Epidermal melanocyte (primary cell): Measurements from ENCODE around the gene GATAD2B.
"Not testable (repeated sequence)": the region's sequence is repeated elsewhere in the genome, so short reads cannot be mapped to it uniquely, and the experiment has no call there.

Experiments used
- DNase-seq: peaks from one replicate; pipeline ENCODE4 v3.0.0; 2011; ENCODE audit warnings: low spot score; ENCODE audit not compliant: insufficient read length

GATAD2B gene

DNA sequence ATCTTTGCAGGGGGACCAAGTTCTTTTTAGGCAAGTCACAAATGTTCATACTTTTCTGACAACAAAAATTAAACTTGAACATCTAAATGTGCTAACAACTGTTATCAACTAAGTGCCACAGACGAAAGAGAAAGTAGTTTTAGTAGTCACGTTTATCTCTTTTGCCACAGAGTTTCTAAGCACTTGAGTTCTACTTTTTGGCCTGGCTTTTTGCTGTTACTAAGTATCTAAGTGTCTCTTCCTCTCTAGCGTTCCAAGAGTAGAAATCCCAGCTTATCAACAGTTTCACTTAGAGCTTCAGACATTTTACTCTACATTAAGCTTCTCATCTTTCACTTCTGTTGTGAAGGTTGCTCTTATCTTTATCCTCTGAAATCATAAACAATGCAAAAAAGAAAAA is 34.2 kb downstream of the GATAD2B start:
- DNase-seq, result no peak

DNA sequence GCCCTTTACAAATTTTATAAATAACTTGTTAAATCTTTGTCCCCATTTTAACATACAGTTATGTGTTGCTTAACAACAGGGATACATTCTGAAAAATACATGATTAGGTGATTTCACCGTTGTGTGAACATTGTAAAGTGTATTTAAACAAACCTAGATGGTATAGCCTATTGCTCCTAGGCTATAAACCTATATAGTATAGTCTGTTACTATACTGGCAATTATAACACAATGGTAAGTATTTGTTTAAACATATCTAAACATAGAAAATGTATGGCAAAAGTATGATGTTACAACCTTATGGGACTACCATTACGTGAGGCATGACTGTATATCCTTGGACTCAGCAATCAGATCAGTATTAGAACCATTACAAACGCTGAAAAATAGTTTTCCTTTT is 36.6 kb downstream of the GATAD2B start:
- no peak for DNase-seq

GRCh38 chr1:153883223-153883622 is 39.5 kb downstream of the GATAD2B start:
- DNase-seq, result no peak

GRCh38 chr1:153882296-153882912 is 40.4 kb downstream of the GATAD2B start:
- DNase-seq, result no peak

GRCh38 chr1:153881751-153882150 is 41.0 kb downstream of the GATAD2B start:
- DNase-seq, result peak; percentile 47

- DNase-seq, result peak; percentile 76
These were observed 41.8 kb downstream of the GATAD2B start for GRCh38 chr1:153880962-153881361.

GRCh38 chr1:153880024-153880423 is 42.7 kb downstream of the GATAD2B start:
- no peak for DNase-seq

- no peak for DNase-seq
These were observed 45.7 kb downstream of the GATAD2B start for GRCh38 chr1:153877112-153877511.

GRCh38 chr1:153872934-153873333 is 49.8 kb downstream of the GATAD2B start:
- DNase-seq, result no peak

DNA sequence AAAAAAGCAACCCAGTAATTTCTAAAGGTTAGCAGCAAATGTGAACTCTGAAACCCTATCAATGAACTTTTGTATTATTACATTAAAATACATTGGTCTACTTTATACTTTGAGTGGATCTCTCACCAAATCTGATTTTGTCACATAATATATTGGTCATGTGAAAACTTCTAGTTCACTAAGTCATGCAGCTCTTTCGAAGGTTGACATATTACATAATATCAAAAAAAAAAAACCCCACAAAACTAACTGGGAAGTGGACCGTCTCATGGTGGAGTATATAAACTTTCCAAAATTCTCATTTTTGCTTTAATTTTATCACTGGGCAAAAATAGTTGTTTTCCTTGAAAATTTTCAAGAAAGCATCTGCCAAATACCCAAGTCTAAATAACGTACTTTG is 50.4 kb downstream of the GATAD2B start:
- no peak for DNase-seq

DNA sequence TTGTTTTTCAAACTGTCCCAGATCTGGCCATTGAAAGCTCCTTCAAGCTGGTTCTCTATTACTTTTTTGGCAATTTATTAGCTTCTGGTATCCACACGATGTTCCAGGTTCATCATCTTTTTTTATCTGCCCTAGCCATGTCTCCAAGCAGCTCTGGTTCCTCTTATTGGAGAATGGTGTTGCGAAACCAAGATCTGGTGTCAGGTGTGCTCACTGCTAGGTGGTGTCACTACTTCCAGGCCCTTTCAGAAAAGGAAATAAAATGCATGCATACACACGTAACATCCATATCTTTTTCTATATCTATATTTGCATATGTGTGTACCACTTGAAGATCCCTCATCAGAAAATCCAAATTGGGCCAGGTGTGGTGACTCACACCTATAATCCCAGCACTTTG is 53.3 kb downstream of the GATAD2B start:
- no peak for DNase-seq

GRCh38 chr1:153866045-153866850 is 56.5 kb downstream of the GATAD2B start:
- no peak for DNase-seq

DNA sequence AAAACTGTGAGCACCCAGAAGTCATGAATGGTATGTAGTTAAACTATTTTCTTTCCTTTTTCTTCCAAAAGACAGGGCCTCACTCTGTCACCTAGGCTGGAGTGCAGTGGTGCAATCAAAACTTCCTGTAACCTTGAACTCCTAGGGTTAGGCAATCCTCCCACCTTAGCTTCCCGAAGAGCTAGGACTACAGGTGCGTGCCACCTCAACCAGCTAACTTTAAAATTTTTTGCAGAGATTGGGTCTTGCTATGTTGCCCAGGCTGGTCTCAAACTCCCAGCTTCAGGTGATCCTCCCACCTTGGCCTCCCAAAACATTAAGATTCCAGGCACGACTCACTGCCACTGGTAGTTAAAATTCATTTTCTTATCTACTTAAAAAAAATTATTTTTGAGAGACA is 62.5 kb downstream of the GATAD2B start:
- DNase-seq, result no peak

- no peak for DNase-seq
These were observed 65.3 kb downstream of the GATAD2B start for GRCh38 chr1:153857505-153857904.

GRCh38 chr1:153856763-153857162 is 66.0 kb downstream of the GATAD2B start:
- DNase-seq, result no peak

- DNase-seq, result no peak
These were observed 70.6 kb downstream of the GATAD2B start for GRCh38 chr1:153852170-153852569.

GRCh38 chr1:153849487-153850185 is 73.1 kb downstream of the GATAD2B start:
- DNase-seq, result no peak

DNA sequence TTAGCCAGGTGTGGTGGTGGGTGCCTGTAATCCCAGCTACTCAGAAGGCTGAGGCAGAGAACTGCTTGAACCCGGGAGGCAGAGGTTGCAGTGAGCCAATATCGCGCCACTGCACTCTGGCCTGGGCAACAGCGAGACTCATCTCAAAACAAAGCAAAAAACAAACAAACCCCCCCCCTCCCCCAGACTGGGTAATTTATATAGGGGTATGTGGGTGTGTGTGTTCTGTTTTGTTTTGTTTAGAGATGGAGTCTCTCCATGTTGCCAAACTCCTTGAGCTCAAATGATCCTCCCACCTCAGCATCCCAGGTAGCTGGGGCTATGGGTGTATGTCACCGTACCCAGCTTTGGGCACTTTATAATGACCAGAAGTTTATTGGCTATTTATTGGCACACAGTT is 74.0 kb downstream of the GATAD2B start:
- no peak for DNase-seq

DNA sequence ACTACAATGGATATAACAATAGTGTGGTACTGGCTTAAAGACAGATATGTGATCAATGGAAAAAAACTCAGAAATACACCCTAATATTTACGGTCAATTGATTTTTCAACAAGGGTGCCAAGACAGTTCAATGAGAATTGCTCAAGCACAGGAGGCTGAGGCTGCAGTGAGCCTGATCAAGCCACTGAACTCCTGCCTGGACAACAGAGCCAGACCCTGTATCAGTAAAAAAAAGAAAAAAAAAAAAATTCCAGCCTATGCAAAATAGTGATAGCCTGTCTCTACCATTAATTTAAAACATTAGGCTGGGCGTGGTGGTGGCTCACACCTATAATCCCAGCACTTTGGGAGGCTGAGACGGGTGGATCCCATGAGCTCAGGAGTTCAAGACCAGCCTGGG is 77.6 kb downstream of the GATAD2B start:
- no peak for DNase-seq

DNA sequence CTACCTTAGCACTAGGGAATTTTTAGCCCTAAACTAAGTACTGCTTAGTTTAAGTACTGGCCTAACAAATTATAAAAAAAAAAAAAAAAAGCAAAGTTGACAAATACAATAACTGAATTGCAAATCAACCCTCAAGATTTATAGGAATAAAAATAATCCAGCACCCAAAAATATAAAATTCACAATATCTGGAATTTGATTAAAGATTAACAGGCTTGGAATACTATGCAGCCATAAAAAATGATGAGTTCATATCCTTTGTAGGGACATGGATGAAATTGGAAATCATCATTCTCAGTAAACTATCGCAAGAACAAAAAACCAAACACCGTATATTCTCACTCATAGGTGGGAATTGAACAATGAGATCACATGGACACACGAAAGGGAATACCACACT is 78.4 kb downstream of the GATAD2B start:
- DNase-seq, result not testable (repeated sequence)

DNA sequence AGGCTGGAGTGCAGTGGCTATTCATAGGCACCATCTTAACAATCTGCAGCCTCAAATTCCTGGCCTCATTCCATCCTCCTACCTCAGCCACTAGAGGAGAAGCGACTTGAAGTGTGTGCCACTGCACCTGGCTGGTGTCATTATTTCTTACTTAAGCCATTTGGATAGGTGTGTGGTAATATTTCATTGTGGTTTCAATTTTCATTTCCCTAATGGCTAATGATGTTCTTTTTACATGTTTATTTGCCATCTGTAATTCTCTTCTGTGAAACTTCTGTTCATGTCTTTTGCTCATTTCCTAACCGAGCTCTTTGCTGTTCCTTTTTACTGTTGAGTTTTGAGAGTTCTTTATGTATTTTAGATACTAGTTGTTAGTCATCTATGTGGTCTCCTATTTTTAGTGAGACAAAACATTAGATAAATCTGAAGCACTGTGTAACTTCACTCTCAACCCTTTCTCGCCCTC is 80.7 kb downstream of the GATAD2B start:
- DNase-seq, result no peak

DNA sequence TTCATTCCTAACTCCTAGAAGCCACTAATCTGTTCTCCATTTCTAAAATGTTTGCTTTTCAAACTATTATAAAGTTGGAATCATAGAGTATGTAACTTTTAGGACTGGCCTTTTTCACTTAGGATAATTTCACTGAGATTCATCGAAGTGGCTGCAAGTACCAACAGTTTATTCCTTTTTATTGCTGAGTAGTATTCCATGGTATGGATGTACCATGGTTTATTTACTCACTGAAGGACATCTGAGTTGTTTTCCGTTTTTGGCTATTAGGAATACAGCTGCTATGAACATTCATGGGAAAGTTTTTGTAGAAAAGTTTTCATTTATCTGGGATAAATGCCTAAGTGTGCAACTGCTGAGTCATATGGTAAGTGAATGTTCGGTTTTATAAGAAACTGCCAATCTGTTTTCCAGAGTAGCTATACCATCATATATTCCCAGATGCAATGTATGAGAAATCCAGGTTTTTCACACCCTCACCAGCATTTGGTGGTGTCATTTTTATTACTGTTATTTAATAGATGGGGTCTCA is 81.2 kb downstream of the GATAD2B start:
- no peak for DNase-seq
